Loucy (cell line): ENCODE measurements around the gene STRAP.

ENCODE experiments used
- H2AFZ ChIP-seq: fragments of 200-600 bp; sonication (generic); 2 replicates; pipeline ENCODE4 v1.6.0; 2016; ENCODE audit warnings: antibody characterized with exemption, mild to moderate bottlenecking, low read length, moderate library complexity
- H3F3A ChIP-seq: fragments of 200-600 bp; 2 replicates; pipeline ENCODE4 v1.6.0; 2016; ENCODE audit warnings: antibody characterized with exemption, low read depth, mild to moderate bottlenecking
- H3K27me3 ChIP-seq: fragments of 200-600 bp; sonication (generic); 2 replicates; pipeline ENCODE4 v1.6.1; 2014; ENCODE audit warnings: low read length, mild to moderate bottlenecking; ENCODE audit not compliant: insufficient read depth, poor library complexity, severe bottlenecking
- H3K36me3 ChIP-seq: fragments of 200-600 bp; sonication (generic); 2 replicates; pipeline ENCODE4 v1.6.1; 2016; ENCODE audit warnings: low read length; ENCODE audit not compliant: insufficient read depth
- H3K4me1 ChIP-seq: fragments of 200-600 bp; sonication (generic); 2 replicates; pipeline ENCODE4 v1.5.1; 2014; ENCODE audit warnings: low read length, mild to moderate bottlenecking; ENCODE audit not compliant: insufficient read depth, poor library complexity, severe bottlenecking
- H3K4me2 ChIP-seq: fragments of 200-600 bp; sonication (generic); 2 replicates; pipeline ENCODE4 v1.6.0; 2014; ENCODE audit warnings: antibody characterized with exemption, low read length, low read depth, mild to moderate bottlenecking; ENCODE audit not compliant: poor library complexity, severe bottlenecking
- H3K4me3 ChIP-seq: fragments of 200-600 bp; sonication (generic); 2 replicates; pipeline ENCODE4 v1.5.1; 2014; ENCODE audit warnings: low read length, mild to moderate bottlenecking, mixed read lengths; ENCODE audit not compliant: poor library complexity, severe bottlenecking
- H3K79me2 ChIP-seq: fragments of 200-600 bp; sonication (generic); 2 replicates; pipeline ENCODE4 v1.6.1; 2014; ENCODE audit warnings: low read length; ENCODE audit not compliant: insufficient read depth
- H3K9ac ChIP-seq: fragments of 200-600 bp; sonication (generic); 2 replicates; pipeline ENCODE4 v1.6.0; 2014; ENCODE audit warnings: mild to moderate bottlenecking, low read depth, low read length, moderate library complexity; ENCODE audit not compliant: poor library complexity, severe bottlenecking
- H3K9me2 ChIP-seq: fragments of 200-600 bp; sonication (generic); replicated peaks from 2 replicates; pipeline ENCODE4 v1.6.1; 2016; ENCODE audit warnings: low read depth, low read length, mixed read lengths
- H3K9me3 ChIP-seq: fragments of 200-600 bp; sonication (generic); 2 replicates; pipeline ENCODE4 v1.6.1; 2014; ENCODE audit warnings: mild to moderate bottlenecking, antibody characterized with exemption, low read length, low read depth; ENCODE audit not compliant: insufficient read depth
- H4K20me1 ChIP-seq: fragments of 200-600 bp; sonication (generic); 2 replicates; pipeline ENCODE4 v1.6.0; 2014; ENCODE audit warnings: antibody characterized with exemption, low read length, mild to moderate bottlenecking; ENCODE audit not compliant: insufficient read depth, poor library complexity, severe bottlenecking
- EZH2phosphoT487 ChIP-seq: fragments of 200-600 bp; IDR thresholded peaks from 2 replicates; pipeline ENCODE4 v1.6.1; 2018; ENCODE audit warnings: antibody characterized with exemption, mild to moderate bottlenecking, moderate library complexity, borderline replicate concordance
- TF ChIP-seq, protein P1 (sequence below): fragments of 200-600 bp; sonication (generic); conservative IDR thresholded peaks from 2 replicates; pipeline ENCODE4 v1.5.1; 2014; ENCODE audit warnings: mild to moderate bottlenecking, antibody characterized with exemption, low read length

Gene STRAP

DNA sequence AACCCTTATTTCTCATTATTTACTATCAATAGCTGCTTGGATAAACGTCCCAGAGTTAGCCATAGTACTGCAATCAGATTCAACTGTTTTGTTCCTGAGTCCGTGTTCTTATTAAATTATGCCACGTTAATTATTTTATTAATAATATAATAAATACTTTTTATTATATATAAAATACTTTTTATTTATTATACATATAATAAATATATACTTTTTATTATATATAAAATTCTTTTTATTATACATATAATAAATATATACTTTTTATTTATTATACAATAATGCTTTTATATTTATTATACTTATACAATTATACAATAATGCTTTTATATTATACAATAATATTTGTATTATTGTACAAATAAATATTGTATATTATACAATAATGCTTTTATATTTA is 11.1 kb downstream of the STRAP start:
- H4K20me1 ChIP-seq, result peaks cover 17% of the 10 kb centered on the region
- peaks cover 69% of the 10 kb centered on the region; the same call in 1 of the 2 replicates for H3K36me3 ChIP-seq

DNA sequence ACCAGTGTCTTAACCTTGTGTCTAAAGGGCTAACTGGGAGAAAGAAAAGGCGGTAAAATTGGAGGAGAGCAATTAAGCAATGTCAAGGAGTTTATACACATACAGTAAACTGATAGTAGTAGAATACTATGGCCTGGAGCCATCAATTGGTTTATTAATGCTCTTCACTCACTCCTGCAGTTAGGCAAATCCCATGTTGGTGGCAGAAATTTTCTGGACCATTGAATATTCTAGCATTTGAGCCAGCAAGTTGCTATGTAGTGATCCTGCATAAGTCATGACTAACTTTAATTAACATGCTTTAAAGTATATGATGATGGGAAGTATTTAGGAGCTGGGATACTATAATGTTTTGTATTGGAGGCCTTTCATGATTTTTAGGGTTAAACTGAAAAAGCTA is 14.7 kb downstream of the STRAP start:
- Histone ChIP-seq H4K20me1 (peaks cover 6% of the 10 kb centered on the region), H3K36me3 (peaks cover 78% of the 10 kb centered on the region), H3K9me3 (no peaks in the 10 kb centered on the region), H3K4me1 (no peaks in the 10 kb centered on the region), H3K4me2 (no peak overlapping the region), H3K27me3 (no peaks in the 10 kb centered on the region), H3K9me2 (no peaks in the 10 kb centered on the region), H2AFZ (no peak overlapping the region), H3K79me2 (peaks cover 6% of the 10 kb centered on the region; the same call in 1 of the 2 replicates), H3K4me3 (no peak overlapping the region), H3K9ac (no peak overlapping the region), H3F3A (no peaks in the 10 kb centered on the region)
- TF ChIP-seq EZH2phosphoT487, result no peak
- TF ChIP-seq, protein P1, sequence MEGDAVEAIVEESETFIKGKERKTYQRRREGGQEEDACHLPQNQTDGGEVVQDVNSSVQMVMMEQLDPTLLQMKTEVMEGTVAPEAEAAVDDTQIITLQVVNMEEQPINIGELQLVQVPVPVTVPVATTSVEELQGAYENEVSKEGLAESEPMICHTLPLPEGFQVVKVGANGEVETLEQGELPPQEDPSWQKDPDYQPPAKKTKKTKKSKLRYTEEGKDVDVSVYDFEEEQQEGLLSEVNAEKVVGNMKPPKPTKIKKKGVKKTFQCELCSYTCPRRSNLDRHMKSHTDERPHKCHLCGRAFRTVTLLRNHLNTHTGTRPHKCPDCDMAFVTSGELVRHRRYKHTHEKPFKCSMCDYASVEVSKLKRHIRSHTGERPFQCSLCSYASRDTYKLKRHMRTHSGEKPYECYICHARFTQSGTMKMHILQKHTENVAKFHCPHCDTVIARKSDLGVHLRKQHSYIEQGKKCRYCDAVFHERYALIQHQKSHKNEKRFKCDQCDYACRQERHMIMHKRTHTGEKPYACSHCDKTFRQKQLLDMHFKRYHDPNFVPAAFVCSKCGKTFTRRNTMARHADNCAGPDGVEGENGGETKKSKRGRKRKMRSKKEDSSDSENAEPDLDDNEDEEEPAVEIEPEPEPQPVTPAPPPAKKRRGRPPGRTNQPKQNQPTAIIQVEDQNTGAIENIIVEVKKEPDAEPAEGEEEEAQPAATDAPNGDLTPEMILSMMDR, result no peak

More for the DNA sequence above, 11.1 kb downstream of the STRAP start:
- TF ChIP-seq, protein P1, result no peak
- TF ChIP-seq EZH2phosphoT487, result no peak
- Histone ChIP-seq H3K4me2 (no peak overlapping the region), H3K9me3 (no peaks in the 10 kb centered on the region), H3K79me2 (peaks cover 32% of the 10 kb centered on the region), H3K9me2 (no peaks in the 10 kb centered on the region), H3F3A (no peaks in the 10 kb centered on the region), H2AFZ (no peak overlapping the region), H3K4me1 (peaks cover 19% of the 10 kb centered on the region), H3K9ac (no peak overlapping the region), H3K4me3 (no peak overlapping the region), H3K27me3 (no peaks in the 10 kb centered on the region)

DNA sequence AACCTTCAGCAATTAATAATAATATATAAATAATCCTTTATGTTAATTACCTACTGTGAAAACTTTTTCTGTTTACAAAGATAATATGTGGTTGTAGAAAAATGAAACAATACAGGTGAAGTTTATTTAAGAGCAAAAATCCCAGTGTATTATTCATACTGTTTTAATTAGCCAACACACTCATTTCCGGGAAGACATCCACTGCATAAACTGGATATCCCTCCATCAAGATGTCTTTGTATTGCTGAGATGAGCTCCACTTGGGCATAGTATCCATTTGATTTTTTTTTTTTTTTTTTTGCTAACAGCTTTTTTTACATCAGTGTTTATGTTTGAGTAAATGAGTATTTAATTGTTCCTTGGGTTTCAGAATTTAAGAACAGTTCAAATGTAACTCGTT is 15.2 kb downstream of the STRAP start:
- Histone ChIP-seq H3F3A (no peaks in the 10 kb centered on the region), H3K27me3 (no peaks in the 10 kb centered on the region), H3K4me2 (no peak overlapping the region), H3K4me3 (no peak overlapping the region), H2AFZ (no peak overlapping the region), H3K9ac (no peak overlapping the region), H4K20me1 (peaks cover 6% of the 10 kb centered on the region), H3K36me3 (peaks cover 80% of the 10 kb centered on the region), H3K79me2 (peaks cover 6% of the 10 kb centered on the region; the same call in 1 of the 2 replicates), H3K9me3 (no peaks in the 10 kb centered on the region), H3K9me2 (no peaks in the 10 kb centered on the region), H3K4me1 (no peaks in the 10 kb centered on the region)
- TF ChIP-seq, protein P1, result no peak
- no peak for TF ChIP-seq EZH2phosphoT487
